ENCODE data around the gene SHROOM3. TPM values are rescaled to one million over a fixed set of nuclear protein-coding genes. Genes with fewer than 3 reads are reported as not detected.
A peak's percentile ranks its signal among the peaks of the same experiment; 100 is the strongest.

Gene SHROOM3
- polyA plus RNA-seq, 2 of the 4 experiments (the other 2 are of a cell fraction) = 2.8 to 5.1 TPM

DNA sequence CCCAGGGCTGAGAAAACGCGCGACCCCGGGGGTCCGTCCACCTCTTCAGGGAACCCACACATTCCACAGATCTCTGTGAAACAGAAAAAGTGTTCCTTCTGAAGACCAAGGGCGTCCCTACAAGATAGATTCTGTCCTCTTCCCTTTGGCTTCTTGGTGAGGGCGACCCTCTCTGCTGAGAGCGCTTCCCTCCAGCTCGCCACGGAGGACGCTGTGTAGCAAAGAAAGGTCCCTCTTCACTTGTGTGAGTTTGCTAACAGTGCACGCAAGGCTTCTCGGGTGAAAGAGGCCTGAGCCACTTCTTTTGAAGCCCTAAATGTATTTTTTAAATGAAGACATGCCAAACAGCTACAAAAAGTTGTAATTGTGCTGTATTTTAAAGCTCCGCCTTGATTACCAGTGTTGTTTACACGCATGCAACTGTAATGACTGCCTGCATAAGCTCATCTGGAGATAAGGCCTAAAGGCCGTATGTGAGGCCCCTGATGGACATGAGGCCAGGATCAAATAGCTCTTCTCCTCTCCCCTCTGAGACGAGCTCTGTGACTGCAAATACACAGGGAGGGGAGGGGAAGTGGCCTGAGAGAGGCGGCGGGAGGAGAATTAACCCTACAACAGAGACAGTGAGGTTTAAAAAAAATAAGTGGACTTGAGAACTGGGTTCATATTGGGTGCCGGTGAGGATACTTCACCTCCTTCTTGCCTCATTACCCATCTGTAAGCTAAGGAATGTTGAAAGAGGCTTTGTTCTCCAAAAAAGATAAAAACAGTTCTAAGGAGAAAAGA is 367.4 kb downstream of the SHROOM3 start:
- ATAC-seq = no peak
- CTCF ChIA-PET = interaction anchor here (0.7 kb wide), 1 partner anchor 17 kb away, joined by 4 read pairs; no protein-coding TSS in a partner anchor
- POLR2A ChIA-PET = no interaction called here

DNA sequence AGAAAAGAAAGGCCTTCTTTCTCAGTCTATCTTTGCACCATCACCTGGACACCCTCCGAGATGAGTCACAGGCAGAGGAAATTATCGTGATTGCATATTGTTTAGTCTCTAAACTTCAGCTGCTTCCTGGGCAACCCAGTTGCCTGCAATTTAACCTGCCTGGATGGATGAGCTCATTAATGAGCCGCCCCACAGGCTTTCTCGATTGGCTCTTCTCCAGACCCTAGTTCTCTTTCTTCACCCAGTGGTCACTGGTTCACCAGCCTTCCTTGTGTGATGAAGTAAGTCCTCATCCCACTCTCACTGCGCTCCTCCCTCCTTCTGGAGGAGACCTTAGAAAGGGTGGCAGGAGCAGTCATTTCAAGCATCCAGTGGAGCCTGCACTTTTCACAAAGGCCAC is 368.5 kb downstream of the SHROOM3 start:
- Histone ChIP-seq H3K9me3 (peaks cover 11% of the 10 kb centered on the region; the same call in 2 of the 3 replicates), H3K4me1 (peaks cover 4% of the 10 kb centered on the region; the same call in 1 of the 3 replicates), H3K27ac (0 out of 6 replicates have a peak overlapping the region, but pooled peaks of 1 of the 2 experiments have one; percentile 26), H3K4me3 (no peak overlapping the region), H3K4me2 (0 out of 3 replicates have a peak overlapping the region, but pooled peaks have one; percentile 8)
- FAIRE-seq (no peak), ATAC-seq (no peak; a peak in 1 of 6 replicates), DNase-seq (ENCODE audit: low read depth in 1 of 2, low spot score in 1 of 2) (peak in 1 of 2 experiments; percentile 24)
- CTCF ChIA-PET = no interaction called here
- TF ChIP-seq RAD21 (conservative IDR thresholded peaks at IDR 0.05 in 1 of 2, IDR thresholded peaks at IDR 0.05 in 1 of 2) (no peak), GATA3 (IDR thresholded peaks at IDR 0.05; ENCODE audit: borderline replicate concordance) (no peak), FOSB (CRISPR knock-in tag; IDR thresholded peaks at IDR 0.05) (no peak), EHF (CRISPR knock-in tag; IDR thresholded peaks at IDR 0.05) (no peak), EHMT2 (IDR thresholded peaks at IDR 0.05; ENCODE audit: low read depth) (no peak), JUN (IDR thresholded peaks at IDR 0.05) (no peak), RNF2 (IDR thresholded peaks at IDR 0.05; ENCODE audit: borderline replicate concordance, low read depth) (no peak), ZFP36 (IDR thresholded peaks at IDR 0.05; ENCODE audit: borderline replicate concordance, partially characterized antibody) (no peak), NFE2L2 (conservative IDR thresholded peaks at IDR 0.05; ENCODE audit: low read length) (no peak), ESRRA (IDR thresholded peaks at IDR 0.05; ENCODE audit: borderline replicate concordance, low read length) (no peak), BHLHE40 (IDR thresholded peaks at IDR 0.05; ENCODE audit: low read depth, low read length) (no peak), RFX5 (IDR thresholded peaks at IDR 0.05) (no peak), POLR2AphosphoS2 (conservative IDR thresholded peaks at IDR 0.05; ENCODE audit: low read length) (no peak), HOXB5 (CRISPR knock-in tag; IDR thresholded peaks at IDR 0.05) (no peak), CHD4 (IDR thresholded peaks at IDR 0.05; ENCODE audit: borderline replicate concordance) (no peak)
- TF ChIP-seq, protein P1, sequence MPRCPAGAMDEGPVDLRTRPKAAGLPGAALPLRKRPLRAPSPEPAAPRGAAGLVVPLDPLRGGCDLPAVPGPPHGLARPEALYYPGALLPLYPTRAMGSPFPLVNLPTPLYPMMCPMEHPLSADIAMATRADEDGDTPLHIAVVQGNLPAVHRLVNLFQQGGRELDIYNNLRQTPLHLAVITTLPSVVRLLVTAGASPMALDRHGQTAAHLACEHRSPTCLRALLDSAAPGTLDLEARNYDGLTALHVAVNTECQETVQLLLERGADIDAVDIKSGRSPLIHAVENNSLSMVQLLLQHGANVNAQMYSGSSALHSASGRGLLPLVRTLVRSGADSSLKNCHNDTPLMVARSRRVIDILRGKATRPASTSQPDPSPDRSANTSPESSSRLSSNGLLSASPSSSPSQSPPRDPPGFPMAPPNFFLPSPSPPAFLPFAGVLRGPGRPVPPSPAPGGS (IDR thresholded peaks at IDR 0.05) = no peak
- TF ChIP-seq, protein P2, sequence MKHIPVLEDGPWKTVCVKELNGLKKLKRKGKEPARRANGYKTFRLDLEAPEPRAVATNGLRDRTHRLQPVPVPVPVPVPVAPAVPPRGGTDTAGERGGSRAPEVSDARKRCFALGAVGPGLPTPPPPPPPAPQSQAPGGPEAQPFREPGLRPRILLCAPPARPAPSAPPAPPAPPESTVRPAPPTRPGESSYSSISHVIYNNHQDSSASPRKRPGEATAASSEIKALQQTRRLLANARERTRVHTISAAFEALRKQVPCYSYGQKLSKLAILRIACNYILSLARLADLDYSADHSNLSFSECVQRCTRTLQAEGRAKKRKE (CRISPR knock-in tag; IDR thresholded peaks at IDR 0.05; ENCODE audit: low read depth) = no peak
- TF ChIP-seq, protein P3, sequence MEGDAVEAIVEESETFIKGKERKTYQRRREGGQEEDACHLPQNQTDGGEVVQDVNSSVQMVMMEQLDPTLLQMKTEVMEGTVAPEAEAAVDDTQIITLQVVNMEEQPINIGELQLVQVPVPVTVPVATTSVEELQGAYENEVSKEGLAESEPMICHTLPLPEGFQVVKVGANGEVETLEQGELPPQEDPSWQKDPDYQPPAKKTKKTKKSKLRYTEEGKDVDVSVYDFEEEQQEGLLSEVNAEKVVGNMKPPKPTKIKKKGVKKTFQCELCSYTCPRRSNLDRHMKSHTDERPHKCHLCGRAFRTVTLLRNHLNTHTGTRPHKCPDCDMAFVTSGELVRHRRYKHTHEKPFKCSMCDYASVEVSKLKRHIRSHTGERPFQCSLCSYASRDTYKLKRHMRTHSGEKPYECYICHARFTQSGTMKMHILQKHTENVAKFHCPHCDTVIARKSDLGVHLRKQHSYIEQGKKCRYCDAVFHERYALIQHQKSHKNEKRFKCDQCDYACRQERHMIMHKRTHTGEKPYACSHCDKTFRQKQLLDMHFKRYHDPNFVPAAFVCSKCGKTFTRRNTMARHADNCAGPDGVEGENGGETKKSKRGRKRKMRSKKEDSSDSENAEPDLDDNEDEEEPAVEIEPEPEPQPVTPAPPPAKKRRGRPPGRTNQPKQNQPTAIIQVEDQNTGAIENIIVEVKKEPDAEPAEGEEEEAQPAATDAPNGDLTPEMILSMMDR (IDR thresholded peaks at IDR 0.05) = no peak
- TF ChIP-seq, protein P4, sequence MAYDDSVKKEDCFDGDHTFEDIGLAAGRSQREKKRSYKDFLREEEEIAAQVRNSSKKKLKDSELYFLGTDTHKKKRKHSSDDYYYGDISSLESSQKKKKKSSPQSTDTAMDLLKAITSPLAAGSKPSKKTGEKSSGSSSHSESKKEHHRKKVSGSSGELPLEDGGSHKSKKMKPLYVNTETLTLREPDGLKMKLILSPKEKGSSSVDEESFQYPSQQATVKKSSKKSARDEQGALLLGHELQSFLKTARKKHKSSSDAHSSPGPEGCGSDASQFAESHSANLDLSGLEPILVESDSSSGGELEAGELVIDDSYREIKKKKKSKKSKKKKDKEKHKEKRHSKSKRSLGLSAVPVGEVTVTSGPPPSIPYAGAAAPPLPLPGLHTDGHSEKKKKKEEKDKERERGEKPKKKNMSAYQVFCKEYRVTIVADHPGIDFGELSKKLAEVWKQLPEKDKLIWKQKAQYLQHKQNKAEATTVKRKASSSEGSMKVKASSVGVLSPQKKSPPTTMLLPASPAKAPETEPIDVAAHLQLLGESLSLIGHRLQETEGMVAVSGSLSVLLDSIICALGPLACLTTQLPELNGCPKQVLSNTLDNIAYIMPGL (CRISPR knock-in tag; IDR thresholded peaks at IDR 0.05; ENCODE audit: borderline replicate concordance) = no peak
- TF ChIP-seq, protein P5, sequence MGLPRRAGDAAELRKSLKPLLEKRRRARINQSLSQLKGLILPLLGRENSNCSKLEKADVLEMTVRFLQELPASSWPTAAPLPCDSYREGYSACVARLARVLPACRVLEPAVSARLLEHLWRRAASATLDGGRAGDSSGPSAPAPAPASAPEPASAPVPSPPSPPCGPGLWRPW (IDR thresholded peaks at IDR 0.05) = no peak
- 57% methylated on average over 5 of the region's 5 CpGs for WGBS (ENCODE audit: missing lambda C conversion rate)
- POLR2A ChIA-PET = no interaction called here

More for the DNA sequence above, 367.4 kb downstream of the SHROOM3 start:
- Histone ChIP-seq H3K27ac (no peak overlapping the region), H3K4me3 (no peak overlapping the region), H3K4me1 (peaks cover 4% of the 10 kb centered on the region; the same call in 1 of the 3 replicates), H3K9me3 (0 out of 3 replicates have a peak, but pooled peaks cover under 1% of the 10 kb centered on the region), H3K4me2 (no peak overlapping the region)
- 86% methylated on average over 20 of the region's 20 CpGs for WGBS (ENCODE audit: missing lambda C conversion rate)
- TF ChIP-seq RCOR1 (IDR thresholded peaks at IDR 0.05; ENCODE audit: low read depth, low read length) = no peak
- FAIRE-seq (no peak), DNase-seq (ENCODE audit: low read depth in 1 of 2, low spot score in 1 of 2) (no peak)
